ENCODE data around the gene LAMB3.

LAMB3 gene

GRCh38 chr1:209619696-209620486, 32.3 kb downstream of the LAMB3 start:
- Histone ChIP-seq H3K4me2 (no peak overlapping the region), H3K27me3 (ENCODE audit: insufficient read depth, low read depth) (no peaks in the 10 kb centered on the region), H3K27ac (no peak overlapping the region), H3K9ac (no peak overlapping the region), H4K20me1 (ENCODE audit: insufficient read depth) (no peaks in the 10 kb centered on the region), H3K36me3 (ENCODE audit: insufficient read depth) (no peaks in the 10 kb centered on the region), H2AFZ (ENCODE audit: low read depth) (no peak overlapping the region), H3K4me1 (ENCODE audit: low read depth, poor library complexity, severe bottlenecking) (no peaks in the 10 kb centered on the region), H3K4me3 (IDR thresholded peaks at IDR 0.05; ENCODE audit: insufficient read depth, low read depth, low read length) (no peak overlapping the region), H3K79me2 (ENCODE audit: insufficient read depth, low read depth) (no peaks in the 10 kb centered on the region)
- TF ChIP-seq CTCF (conservative IDR thresholded peaks at IDR 0.05; ENCODE audit: low read depth, low read length) = no peak

GRCh38 chr1:209618756-209619420, 33.3 kb downstream of the LAMB3 start:
- H3K4me2 ChIP-seq = no peak overlapping the region
- H3K36me3 ChIP-seq (ENCODE audit: insufficient read depth) = no peaks in the 10 kb centered on the region
- H3K9ac ChIP-seq = no peak overlapping the region
- H3K27me3 ChIP-seq (ENCODE audit: insufficient read depth, low read depth) = no peaks in the 10 kb centered on the region
- H4K20me1 ChIP-seq (ENCODE audit: insufficient read depth) = no peaks in the 10 kb centered on the region
- no peak overlapping the region for H3K27ac ChIP-seq
- no peaks in the 10 kb centered on the region for H3K4me1 ChIP-seq (ENCODE audit: low read depth, poor library complexity, severe bottlenecking)
- no peak overlapping the region for H3K4me3 ChIP-seq (IDR thresholded peaks at IDR 0.05; ENCODE audit: insufficient read depth, low read depth, low read length)
- no peak for TF ChIP-seq CTCF (conservative IDR thresholded peaks at IDR 0.05; ENCODE audit: low read depth, low read length)
- H2AFZ ChIP-seq (ENCODE audit: low read depth) = no peak overlapping the region
- H3K79me2 ChIP-seq (ENCODE audit: insufficient read depth, low read depth) = no peaks in the 10 kb centered on the region

- Histone ChIP-seq H3K36me3 (ENCODE audit: insufficient read depth) (no peaks in the 10 kb centered on the region), H3K27ac (no peak overlapping the region), H3K79me2 (ENCODE audit: insufficient read depth, low read depth) (no peaks in the 10 kb centered on the region), H3K4me3 (IDR thresholded peaks at IDR 0.05; ENCODE audit: insufficient read depth, low read depth, low read length) (no peak overlapping the region), H3K27me3 (ENCODE audit: insufficient read depth, low read depth) (no peaks in the 10 kb centered on the region), H3K4me1 (ENCODE audit: low read depth, poor library complexity, severe bottlenecking) (no peaks in the 10 kb centered on the region), H4K20me1 (ENCODE audit: insufficient read depth) (no peaks in the 10 kb centered on the region), H2AFZ (ENCODE audit: low read depth) (no peak overlapping the region), H3K4me2 (no peak overlapping the region), H3K9ac (no peak overlapping the region)
- TF ChIP-seq CTCF (conservative IDR thresholded peaks at IDR 0.05; ENCODE audit: low read depth, low read length) = no peak
These were observed 33.9 kb downstream of the LAMB3 start for GRCh38 chr1:209618291-209618690.

- Histone ChIP-seq H3K27ac (no peak overlapping the region), H3K79me2 (ENCODE audit: insufficient read depth, low read depth) (no peaks in the 10 kb centered on the region), H4K20me1 (ENCODE audit: insufficient read depth) (no peaks in the 10 kb centered on the region), H3K36me3 (ENCODE audit: insufficient read depth) (no peaks in the 10 kb centered on the region), H3K27me3 (ENCODE audit: insufficient read depth, low read depth) (no peaks in the 10 kb centered on the region), H3K9ac (no peak overlapping the region), H3K4me3 (IDR thresholded peaks at IDR 0.05; ENCODE audit: insufficient read depth, low read depth, low read length) (no peak overlapping the region), H2AFZ (ENCODE audit: low read depth) (no peak overlapping the region), H3K4me2 (no peak overlapping the region), H3K4me1 (ENCODE audit: low read depth, poor library complexity, severe bottlenecking) (no peaks in the 10 kb centered on the region)
- no peak for TF ChIP-seq CTCF (conservative IDR thresholded peaks at IDR 0.05; ENCODE audit: low read depth, low read length)
These were observed 34.5 kb downstream of the LAMB3 start for GRCh38 chr1:209617755-209618154.
